ENCODE measurements around the gene NKAP. TPM values are rescaled to one million over a fixed set of nuclear protein-coding genes. Genes with fewer than 3 reads are reported as not detected.

The NKAP gene
- total and polyA plus RNA-seq, 2 of the 8 experiments (the other 6 are each of a cell fraction or from before 2014, with no cell fraction given) = 2.8 to 7.1 TPM

DNA sequence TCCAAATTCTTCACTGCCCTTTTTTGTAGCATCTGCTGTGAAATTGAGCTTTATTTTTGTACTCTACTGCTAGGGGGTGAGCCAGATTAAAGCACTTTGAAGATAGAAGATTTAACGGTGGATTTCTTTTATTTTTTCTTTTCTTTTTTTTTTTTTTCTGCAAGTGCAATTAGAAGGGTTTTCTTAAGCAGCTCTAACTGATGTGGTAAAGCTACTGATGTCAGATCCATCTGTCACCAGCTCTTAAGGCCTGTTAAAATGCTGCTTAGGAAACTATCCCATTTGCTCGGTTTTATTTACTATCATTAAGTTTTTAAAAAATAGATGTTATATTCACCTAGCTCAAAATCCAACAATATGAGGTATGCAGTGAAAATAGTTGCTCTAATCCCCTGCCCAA, 64.8 kb downstream of the NKAP start (continued):
- TF ChIP-seq, protein P1, sequence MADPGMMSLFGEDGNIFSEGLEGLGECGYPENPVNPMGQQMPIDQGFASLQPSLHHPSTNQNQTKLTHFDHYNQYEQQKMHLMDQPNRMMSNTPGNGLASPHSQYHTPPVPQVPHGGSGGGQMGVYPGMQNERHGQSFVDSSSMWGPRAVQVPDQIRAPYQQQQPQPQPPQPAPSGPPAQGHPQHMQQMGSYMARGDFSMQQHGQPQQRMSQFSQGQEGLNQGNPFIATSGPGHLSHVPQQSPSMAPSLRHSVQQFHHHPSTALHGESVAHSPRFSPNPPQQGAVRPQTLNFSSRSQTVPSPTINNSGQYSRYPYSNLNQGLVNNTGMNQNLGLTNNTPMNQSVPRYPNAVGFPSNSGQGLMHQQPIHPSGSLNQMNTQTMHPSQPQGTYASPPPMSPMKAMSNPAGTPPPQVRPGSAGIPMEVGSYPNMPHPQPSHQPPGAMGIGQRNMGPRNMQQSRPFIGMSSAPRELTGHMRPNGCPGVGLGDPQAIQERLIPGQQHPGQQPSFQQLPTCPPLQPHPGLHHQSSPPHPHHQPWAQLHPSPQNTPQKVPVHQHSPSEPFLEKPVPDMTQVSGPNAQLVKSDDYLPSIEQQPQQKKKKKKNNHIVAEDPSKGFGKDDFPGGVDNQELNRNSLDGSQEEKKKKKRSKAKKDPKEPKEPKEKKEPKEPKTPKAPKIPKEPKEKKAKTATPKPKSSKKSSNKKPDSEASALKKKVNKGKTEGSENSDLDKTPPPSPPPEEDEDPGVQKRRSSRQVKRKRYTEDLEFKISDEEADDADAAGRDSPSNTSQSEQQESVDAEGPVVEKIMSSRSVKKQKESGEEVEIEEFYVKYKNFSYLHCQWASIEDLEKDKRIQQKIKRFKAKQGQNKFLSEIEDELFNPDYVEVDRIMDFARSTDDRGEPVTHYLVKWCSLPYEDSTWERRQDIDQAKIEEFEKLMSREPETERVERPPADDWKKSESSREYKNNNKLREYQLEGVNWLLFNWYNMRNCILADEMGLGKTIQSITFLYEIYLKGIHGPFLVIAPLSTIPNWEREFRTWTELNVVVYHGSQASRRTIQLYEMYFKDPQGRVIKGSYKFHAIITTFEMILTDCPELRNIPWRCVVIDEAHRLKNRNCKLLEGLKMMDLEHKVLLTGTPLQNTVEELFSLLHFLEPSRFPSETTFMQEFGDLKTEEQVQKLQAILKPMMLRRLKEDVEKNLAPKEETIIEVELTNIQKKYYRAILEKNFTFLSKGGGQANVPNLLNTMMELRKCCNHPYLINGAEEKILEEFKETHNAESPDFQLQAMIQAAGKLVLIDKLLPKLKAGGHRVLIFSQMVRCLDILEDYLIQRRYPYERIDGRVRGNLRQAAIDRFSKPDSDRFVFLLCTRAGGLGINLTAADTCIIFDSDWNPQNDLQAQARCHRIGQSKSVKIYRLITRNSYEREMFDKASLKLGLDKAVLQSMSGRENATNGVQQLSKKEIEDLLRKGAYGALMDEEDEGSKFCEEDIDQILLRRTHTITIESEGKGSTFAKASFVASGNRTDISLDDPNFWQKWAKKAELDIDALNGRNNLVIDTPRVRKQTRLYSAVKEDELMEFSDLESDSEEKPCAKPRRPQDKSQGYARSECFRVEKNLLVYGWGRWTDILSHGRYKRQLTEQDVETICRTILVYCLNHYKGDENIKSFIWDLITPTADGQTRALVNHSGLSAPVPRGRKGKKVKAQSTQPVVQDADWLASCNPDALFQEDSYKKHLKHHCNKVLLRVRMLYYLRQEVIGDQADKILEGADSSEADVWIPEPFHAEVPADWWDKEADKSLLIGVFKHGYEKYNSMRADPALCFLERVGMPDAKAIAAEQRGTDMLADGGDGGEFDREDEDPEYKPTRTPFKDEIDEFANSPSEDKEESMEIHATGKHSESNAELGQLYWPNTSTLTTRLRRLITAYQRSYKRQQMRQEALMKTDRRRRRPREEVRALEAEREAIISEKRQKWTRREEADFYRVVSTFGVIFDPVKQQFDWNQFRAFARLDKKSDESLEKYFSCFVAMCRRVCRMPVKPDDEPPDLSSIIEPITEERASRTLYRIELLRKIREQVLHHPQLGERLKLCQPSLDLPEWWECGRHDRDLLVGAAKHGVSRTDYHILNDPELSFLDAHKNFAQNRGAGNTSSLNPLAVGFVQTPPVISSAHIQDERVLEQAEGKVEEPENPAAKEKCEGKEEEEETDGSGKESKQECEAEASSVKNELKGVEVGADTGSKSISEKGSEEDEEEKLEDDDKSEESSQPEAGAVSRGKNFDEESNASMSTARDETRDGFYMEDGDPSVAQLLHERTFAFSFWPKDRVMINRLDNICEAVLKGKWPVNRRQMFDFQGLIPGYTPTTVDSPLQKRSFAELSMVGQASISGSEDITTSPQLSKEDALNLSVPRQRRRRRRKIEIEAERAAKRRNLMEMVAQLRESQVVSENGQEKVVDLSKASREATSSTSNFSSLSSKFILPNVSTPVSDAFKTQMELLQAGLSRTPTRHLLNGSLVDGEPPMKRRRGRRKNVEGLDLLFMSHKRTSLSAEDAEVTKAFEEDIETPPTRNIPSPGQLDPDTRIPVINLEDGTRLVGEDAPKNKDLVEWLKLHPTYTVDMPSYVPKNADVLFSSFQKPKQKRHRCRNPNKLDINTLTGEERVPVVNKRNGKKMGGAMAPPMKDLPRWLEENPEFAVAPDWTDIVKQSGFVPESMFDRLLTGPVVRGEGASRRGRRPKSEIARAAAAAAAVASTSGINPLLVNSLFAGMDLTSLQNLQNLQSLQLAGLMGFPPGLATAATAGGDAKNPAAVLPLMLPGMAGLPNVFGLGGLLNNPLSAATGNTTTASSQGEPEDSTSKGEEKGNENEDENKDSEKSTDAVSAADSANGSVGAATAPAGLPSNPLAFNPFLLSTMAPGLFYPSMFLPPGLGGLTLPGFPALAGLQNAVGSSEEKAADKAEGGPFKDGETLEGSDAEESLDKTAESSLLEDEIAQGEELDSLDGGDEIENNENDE (IDR thresholded peaks at IDR 0.05; ENCODE audit: insufficient replicate concordance, low read length) = no peak
- TF ChIP-seq SRF (IDR thresholded peaks at IDR 0.05; ENCODE audit: low read depth, low read length) (no peak), SP4 (IDR thresholded peaks at IDR 0.05; ENCODE audit: low read length) (no peak), CHD2 (IDR thresholded peaks at IDR 0.05; ENCODE audit: low read length) (no peak), CREB1 (IDR thresholded peaks at IDR 0.05) (no peak), SP2 (IDR thresholded peaks at IDR 0.05; ENCODE audit: low read length) (no peak)

Data from H1 (cell line).